HG03025 (cell line): ENCODE results near the gene SORL1.

ENCODE experiments used
- ATAC-seq: cut with Tn5 transposase; IDR thresholded peaks from one replicate; pipeline ENCODE4 v1.9.1; 2021; ENCODE audit warnings: mild to moderate bottlenecking, moderate library complexity; ENCODE audit not compliant: unreplicated experiment, low FRiP score

Gene SORL1

GRCh38 chr11:121578251-121578976 is 126.3 kb downstream of the SORL1 start:
- no peak for ATAC-seq

GRCh38 chr11:121580154-121580553 is 128.0 kb downstream of the SORL1 start:
- ATAC-seq = no peak

- ATAC-seq = no peak
Measured at GRCh38 chr11:121581607-121582006, 129.5 kb downstream of the SORL1 start.

GRCh38 chr11:121582296-121582695 is 130.2 kb downstream of the SORL1 start:
- ATAC-seq = no peak

- ATAC-seq = no peak
Measured at GRCh38 chr11:121583825-121584224, 131.7 kb downstream of the SORL1 start.

GRCh38 chr11:121586750-121587149 is 134.6 kb downstream of the SORL1 start:
- no peak for ATAC-seq

GRCh38 chr11:121587182-121587581 is 135.1 kb downstream of the SORL1 start:
- ATAC-seq = no peak

- no peak for ATAC-seq
Measured at GRCh38 chr11:121588747-121589146, 136.6 kb downstream of the SORL1 start.

GRCh38 chr11:121589946-121590537 is 137.9 kb downstream of the SORL1 start:
- peak; percentile 65 for ATAC-seq

- peak; percentile 24 for ATAC-seq
Measured at GRCh38 chr11:121590772-121591404, 138.8 kb downstream of the SORL1 start.

- no peak for ATAC-seq
Measured at GRCh38 chr11:121591405-121592033, 139.4 kb downstream of the SORL1 start.

- ATAC-seq = no peak
Measured at GRCh38 chr11:121592708-121593107, 140.6 kb downstream of the SORL1 start.

- ATAC-seq = no peak
Measured at GRCh38 chr11:121595717-121596161, 143.6 kb downstream of the SORL1 start.

- no peak for ATAC-seq
Measured at GRCh38 chr11:121596195-121597155, 144.4 kb downstream of the SORL1 start.

GRCh38 chr11:121603316-121603715 is 151.2 kb downstream of the SORL1 start:
- no peak for ATAC-seq

- no peak for ATAC-seq
Measured at GRCh38 chr11:121604152-121604551, 152.0 kb downstream of the SORL1 start.

GRCh38 chr11:121606354-121606753 is 154.2 kb downstream of the SORL1 start:
- ATAC-seq = no peak

- no peak for ATAC-seq
Measured at GRCh38 chr11:121607341-121607740, 155.2 kb downstream of the SORL1 start.

GRCh38 chr11:121608545-121609098 is 156.5 kb downstream of the SORL1 start:
- ATAC-seq = no peak

GRCh38 chr11:121610706-121611105 is 158.6 kb downstream of the SORL1 start:
- ATAC-seq = no peak
